ENCODE measurements around the gene FAM219B.

The FAM219B gene

DNA sequence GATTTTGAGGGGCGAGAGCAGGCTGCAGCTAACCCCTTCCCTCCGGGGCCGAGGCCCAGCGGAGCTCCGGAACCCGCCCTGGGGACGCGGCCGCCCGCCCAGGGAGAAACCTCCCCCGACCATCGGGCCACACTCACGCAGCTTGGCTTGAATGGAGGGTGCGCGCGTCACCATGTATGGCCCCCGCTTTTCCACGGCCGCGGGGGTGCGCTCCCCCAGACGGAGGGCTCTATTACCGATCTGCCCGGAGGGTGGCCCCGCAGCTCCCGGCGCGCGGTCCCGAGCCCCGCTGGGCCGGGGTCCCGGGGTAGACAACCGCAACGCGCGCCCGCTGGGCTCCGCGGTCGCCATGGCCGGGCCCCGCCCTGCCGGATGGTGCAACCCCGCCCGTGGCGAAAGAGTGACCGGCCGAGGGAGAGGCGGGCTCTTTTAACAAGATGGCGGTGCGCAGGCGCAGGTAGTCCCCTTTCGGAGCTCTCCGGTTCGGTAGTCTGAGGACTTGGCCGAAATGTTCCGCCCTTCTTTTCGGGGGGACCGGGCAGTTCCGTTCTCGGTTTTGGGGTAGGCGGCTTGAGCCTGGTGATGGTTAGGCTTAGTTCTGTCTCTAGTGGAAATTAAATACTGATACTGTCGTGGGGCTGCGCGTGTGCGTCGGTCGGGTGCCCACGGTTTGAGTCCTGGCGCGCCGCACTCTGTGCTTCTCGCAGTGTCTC is at the start of gene FAM219B:
TSS of gene FAM219B (minus strand) at position 402 of the 713 bp plus-strand sequence. CDS start at position 351, 51 bp downstream.
- TF ChIP-seq CTCF (IDR thresholded peaks at IDR 0.05; ENCODE audit: borderline replicate concordance, control extremely low read depth, extremely low read depth, insufficient read depth, missing control alignments): no peak
- DNase-seq (ENCODE audit: low spot score): peak; percentile 98
- in situ Hi-C loops (cut with MboI; ENCODE audit: low sequenced_read_pairs, unreplicated experiment): no loop called here

DNA sequence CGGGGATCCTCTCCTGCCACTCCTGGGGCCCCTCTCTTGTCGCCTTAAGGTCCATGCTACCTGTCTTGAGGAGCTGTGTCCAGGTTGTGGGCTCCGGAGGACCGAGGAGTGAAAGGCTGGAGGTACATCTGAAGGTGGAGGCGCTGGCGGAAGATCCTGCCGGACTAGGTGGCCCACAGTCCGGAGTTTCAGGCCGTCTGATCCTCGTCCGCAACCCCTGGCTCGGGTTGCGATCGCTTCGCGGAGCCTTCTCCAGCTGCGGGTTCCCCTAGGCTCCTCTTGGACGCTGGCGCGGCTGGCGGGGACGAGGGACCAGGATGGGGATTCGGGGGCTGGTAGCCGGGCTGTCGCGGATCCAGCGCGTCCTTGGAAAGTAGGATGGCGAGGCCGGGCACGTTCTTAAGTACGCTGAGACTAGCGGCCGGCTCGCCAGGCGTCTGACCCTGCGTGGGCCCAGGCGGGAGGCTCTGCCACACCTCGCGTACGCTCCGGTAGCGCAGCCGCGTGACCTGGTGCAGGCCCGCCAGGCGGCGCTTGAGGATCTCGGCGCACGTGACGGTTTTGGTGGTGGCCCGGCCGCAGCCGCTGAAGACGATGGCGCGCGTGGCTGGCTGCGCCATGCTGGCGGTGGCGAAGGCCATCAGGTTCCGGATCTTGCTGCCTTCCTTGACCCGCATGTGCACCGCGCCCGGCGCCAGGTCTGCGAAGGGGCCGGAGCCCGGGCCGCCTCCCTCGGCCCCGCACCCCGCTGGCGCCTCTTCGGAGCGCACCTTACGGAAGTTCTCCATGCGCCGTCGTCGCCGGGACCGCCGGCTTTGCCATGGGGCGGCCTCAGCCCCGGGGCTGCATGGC is 49.4 kb upstream of the FAM219B start:
- peak; percentile 37 for TF ChIP-seq CTCF (IDR thresholded peaks at IDR 0.05; ENCODE audit: borderline replicate concordance, control extremely low read depth, extremely low read depth, insufficient read depth, missing control alignments)
- in situ Hi-C loops (cut with MboI; ENCODE audit: low sequenced_read_pairs, unreplicated experiment): no loop called here
- peak; percentile 76 for DNase-seq (ENCODE audit: low spot score)

DNA sequence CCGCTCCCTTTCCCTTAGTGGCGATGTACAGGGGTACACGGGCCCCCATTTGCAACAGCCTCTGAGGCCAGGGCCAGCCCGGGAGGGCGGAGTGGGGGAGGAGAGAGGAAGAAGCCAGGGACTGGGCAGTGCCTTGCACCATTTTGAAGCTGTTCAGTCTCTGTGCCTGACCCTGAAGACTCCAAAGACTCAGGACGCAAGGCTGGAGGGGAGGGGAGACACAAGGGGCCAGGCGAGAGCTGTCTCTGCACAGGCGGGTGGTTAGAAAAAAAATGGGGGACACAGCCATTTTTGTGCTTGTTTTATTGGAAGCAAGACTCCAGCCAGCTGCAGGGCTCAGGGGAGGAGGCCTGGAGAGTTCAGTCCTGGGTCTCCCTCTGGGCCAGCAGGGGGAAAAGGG is 48.4 kb upstream of the FAM219B start:
- no peak for TF ChIP-seq CTCF (IDR thresholded peaks at IDR 0.05; ENCODE audit: borderline replicate concordance, control extremely low read depth, extremely low read depth, insufficient read depth, missing control alignments)
- no peak for DNase-seq (ENCODE audit: low spot score)
- in situ Hi-C loops (cut with MboI; ENCODE audit: low sequenced_read_pairs, unreplicated experiment): no loop called here

DNA sequence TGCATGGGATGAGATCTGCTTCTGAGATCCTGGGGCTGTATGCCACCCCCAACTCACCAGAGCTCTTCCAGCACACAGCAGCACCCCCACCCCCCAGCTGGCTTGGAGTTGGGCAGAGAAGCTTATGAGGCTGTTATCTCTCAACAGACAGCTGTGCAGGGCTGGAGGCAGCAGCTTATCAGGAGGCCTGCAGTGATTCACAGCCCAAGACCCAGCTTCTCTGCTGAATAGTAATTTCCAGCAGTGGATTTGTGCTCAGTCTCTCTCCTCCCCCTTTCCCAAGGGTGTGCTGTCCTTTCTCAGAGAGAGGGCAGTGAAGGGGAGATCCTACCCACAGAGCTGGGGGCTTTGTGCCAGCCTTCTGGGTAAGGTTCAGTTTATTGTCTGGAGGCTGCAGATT is 47.9 kb upstream of the FAM219B start:
- in situ Hi-C loops (cut with MboI; ENCODE audit: low sequenced_read_pairs, unreplicated experiment): no loop called here
- no peak for TF ChIP-seq CTCF (IDR thresholded peaks at IDR 0.05; ENCODE audit: borderline replicate concordance, control extremely low read depth, extremely low read depth, insufficient read depth, missing control alignments)
- no peak for DNase-seq (ENCODE audit: low spot score)

GRCh38 chr15:74951006-74951405 is 44.4 kb upstream of the FAM219B start:
- DNase-seq (ENCODE audit: low spot score): no peak
- in situ Hi-C loops (cut with MboI; ENCODE audit: low sequenced_read_pairs, unreplicated experiment): no loop called here
- TF ChIP-seq CTCF (IDR thresholded peaks at IDR 0.05; ENCODE audit: borderline replicate concordance, control extremely low read depth, extremely low read depth, insufficient read depth, missing control alignments): no peak

DNA sequence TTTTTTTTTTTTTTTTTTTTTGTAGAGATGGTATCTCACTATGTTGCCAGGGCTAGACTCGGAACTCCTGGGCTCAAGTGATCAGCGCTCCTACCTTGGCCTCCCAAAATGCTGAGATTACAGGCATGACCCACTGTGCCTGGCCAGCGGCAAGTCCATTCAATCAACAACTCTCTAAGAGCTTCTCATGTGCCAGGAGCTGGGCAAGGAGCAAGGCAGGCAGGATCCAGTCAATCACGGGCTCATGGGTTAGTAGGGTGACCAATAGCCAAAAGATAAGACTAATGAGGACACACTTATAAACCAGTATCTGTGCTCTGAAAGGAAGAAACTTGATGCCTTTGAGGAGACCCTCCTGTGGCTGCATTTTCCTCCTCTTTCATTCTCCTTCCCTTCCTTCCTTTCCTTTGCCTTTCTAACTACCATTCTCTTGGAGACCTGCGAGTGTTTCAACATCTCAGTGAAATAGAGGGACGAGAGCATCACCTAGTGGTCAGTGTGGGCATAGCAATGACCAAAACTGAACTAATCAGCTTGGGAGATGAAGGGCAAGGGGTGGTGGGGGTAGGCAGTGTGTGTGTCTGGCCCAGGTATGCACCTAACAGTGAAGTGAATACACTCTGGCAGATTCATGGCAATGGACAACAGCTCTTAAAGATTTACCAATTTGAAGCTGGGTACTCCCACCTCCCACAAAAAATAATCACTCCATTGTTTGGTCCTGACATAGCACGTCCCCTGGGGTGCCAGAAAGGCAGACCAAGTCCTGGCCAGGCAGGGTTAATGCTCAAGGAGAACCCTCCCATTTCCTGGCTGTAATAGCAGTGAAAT is 43.6 kb upstream of the FAM219B start:
- peak; percentile 97 for TF ChIP-seq CTCF (IDR thresholded peaks at IDR 0.05; ENCODE audit: borderline replicate concordance, control extremely low read depth, extremely low read depth, insufficient read depth, missing control alignments)
- DNase-seq (ENCODE audit: low spot score): peak; percentile 78
- in situ Hi-C loops (cut with MboI; ENCODE audit: low sequenced_read_pairs, unreplicated experiment): no loop called here

Data from GM13976 (cell line).